WERI-Rb-1 (cell line): ENCODE measurements around the gene C1orf50.
A peak's percentile ranks its signal among the peaks of the same experiment; 100 is the strongest.
"Not testable (repeated sequence)": the region's sequence is repeated elsewhere in the genome, so short reads cannot be mapped to it uniquely, and the experiment has no call there.

ENCODE experiments used
- DNase-seq: peaks from one replicate; pipeline ENCODE4 v3.0.0-alpha.2; 2020
- H3K27ac ChIP-seq: fragments of 250-450 bp; sonication (Bioruptor Pico); 2 replicates; pipeline ENCODE4 v1.5.1; 2020; ENCODE audit warnings: mild to moderate bottlenecking, moderate library complexity
- H3K27me3 ChIP-seq: fragments of 250-450 bp; sonication (Bioruptor Pico); 2 replicates; pipeline ENCODE4 v1.5.1; 2021; ENCODE audit warnings: mild to moderate bottlenecking, low read depth, moderate library complexity; ENCODE audit not compliant: insufficient read depth, severe bottlenecking
- H3K36me3 ChIP-seq: fragments of 250-450 bp; sonication (Bioruptor Pico); 2 replicates; pipeline ENCODE4 v1.5.1; 2020; ENCODE audit warnings: mild to moderate bottlenecking, moderate library complexity
- H3K4me3 ChIP-seq: 2 replicates; pipeline ENCODE4 v1.5.1; 2011; ENCODE audit warnings: low read depth, mild to moderate bottlenecking, control low read depth, low read length
- H3K9me3 ChIP-seq: fragments of 250-450 bp; sonication (Bioruptor Pico); 2 replicates; pipeline ENCODE4 v1.5.1; 2021; ENCODE audit warnings: mild to moderate bottlenecking, moderate library complexity; ENCODE audit not compliant: severe bottlenecking
- TF ChIP-seq, protein P1 (sequence below): IDR thresholded peaks from 2 replicates; pipeline ENCODE4 v1.5.1; 2011; ENCODE audit warnings: low read depth, mild to moderate bottlenecking, control low read depth, inconsistent platforms, low read length

The C1orf50 gene

DNA sequence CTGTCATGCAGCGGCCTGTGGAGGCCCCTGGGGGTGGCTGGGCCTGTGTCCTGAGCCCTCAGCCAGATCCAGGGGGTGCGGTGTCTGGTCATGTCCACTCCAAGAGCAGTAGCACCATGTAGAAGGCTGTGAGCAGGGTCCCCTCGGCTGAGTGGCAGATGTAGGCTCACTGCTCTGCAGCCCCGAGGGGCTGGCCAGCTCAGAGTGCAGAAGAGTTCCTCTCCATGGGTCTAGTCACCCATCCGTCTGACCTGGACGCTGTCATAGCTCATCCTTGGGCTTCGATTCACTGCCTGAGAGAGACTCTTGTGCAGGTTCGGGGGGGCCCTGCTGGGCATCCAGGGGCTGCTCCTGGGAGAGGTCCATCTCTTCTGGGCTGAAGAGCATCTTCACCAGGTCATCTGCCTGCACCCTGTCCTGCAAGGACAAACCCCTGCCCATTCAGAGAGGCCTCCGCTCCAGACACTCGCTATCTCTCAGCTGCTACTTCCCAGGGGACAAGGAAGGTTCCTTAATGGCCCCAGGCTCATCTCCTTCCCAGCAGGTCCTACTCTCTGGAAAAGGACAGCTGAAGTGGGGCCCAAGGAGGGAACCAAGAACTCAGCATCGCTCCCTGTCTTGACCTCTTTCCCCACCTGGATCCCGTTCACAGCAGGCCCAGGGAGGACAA is 20.5 kb upstream of the C1orf50 start:
- H3K4me3 ChIP-seq, result no peak overlapping the region
- H3K36me3 ChIP-seq, result peaks cover 34% of the 10 kb centered on the region
- TF ChIP-seq, protein P1, sequence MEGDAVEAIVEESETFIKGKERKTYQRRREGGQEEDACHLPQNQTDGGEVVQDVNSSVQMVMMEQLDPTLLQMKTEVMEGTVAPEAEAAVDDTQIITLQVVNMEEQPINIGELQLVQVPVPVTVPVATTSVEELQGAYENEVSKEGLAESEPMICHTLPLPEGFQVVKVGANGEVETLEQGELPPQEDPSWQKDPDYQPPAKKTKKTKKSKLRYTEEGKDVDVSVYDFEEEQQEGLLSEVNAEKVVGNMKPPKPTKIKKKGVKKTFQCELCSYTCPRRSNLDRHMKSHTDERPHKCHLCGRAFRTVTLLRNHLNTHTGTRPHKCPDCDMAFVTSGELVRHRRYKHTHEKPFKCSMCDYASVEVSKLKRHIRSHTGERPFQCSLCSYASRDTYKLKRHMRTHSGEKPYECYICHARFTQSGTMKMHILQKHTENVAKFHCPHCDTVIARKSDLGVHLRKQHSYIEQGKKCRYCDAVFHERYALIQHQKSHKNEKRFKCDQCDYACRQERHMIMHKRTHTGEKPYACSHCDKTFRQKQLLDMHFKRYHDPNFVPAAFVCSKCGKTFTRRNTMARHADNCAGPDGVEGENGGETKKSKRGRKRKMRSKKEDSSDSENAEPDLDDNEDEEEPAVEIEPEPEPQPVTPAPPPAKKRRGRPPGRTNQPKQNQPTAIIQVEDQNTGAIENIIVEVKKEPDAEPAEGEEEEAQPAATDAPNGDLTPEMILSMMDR, result no peak

DNA sequence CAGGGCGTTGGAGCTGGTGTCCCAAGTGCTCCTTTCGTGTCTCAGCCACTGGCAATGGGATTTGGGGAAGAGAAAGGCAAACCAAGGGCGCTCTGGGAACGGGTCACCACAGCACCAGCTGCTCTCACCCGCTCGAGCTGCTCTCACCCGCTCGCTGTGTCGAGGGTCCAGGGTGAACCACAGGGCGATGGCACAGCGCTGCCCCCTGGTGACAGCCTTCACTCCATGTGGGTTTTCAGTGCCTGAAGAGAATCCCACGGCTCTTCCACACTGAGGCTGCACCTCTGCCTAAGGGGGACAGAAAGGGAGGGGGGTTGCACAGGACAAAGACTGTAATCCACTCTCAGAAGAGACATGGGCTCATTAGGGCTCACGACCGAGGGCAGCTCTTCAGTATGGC is 19.9 kb upstream of the C1orf50 start:
- Histone ChIP-seq H3K4me3 (no peak overlapping the region), H3K9me3 (no peaks in the 10 kb centered on the region), H3K27ac (0 out of 2 replicates have a peak overlapping the region, but pooled peaks have one; percentile 2), H3K27me3 (no peaks in the 10 kb centered on the region), H3K36me3 (peaks cover 40% of the 10 kb centered on the region)
- peak; percentile 85 for DNase-seq
- TF ChIP-seq, protein P1, result peak; percentile 96

More for the DNA sequence above, 20.5 kb upstream of the C1orf50 start:
- no peak for DNase-seq
- Histone ChIP-seq H3K9me3 (no peaks in the 10 kb centered on the region), H3K27ac (no peak overlapping the region; the same call in 1 of the 2 replicates), H3K27me3 (no peaks in the 10 kb centered on the region)

DNA sequence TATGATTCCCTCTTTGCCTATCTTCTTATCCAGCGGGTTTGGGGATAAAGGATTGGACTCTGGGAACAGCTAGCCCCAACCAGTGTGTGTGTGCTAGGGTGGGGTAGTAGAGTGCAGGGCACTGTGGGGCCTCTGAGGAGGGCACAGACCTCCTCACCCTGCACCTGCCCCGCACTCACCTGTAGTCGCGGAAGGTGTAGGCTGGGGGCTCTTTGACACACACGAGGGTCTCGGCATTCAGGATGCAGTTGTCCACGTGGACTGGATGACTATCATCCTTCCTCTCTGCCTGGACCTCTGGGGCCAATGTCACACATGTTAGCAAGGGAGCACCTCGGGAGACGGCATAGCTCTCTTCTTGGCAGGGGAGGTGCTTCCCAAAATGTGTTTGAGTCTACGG is 19.0 kb upstream of the C1orf50 start:
- Histone ChIP-seq H3K4me3 (no peak overlapping the region), H3K36me3 (peaks cover 49% of the 10 kb centered on the region), H3K9me3 (no peaks in the 10 kb centered on the region), H3K27me3 (no peaks in the 10 kb centered on the region), H3K27ac (no peak overlapping the region)
- TF ChIP-seq, protein P1, result no peak
- no peak for DNase-seq

DNA sequence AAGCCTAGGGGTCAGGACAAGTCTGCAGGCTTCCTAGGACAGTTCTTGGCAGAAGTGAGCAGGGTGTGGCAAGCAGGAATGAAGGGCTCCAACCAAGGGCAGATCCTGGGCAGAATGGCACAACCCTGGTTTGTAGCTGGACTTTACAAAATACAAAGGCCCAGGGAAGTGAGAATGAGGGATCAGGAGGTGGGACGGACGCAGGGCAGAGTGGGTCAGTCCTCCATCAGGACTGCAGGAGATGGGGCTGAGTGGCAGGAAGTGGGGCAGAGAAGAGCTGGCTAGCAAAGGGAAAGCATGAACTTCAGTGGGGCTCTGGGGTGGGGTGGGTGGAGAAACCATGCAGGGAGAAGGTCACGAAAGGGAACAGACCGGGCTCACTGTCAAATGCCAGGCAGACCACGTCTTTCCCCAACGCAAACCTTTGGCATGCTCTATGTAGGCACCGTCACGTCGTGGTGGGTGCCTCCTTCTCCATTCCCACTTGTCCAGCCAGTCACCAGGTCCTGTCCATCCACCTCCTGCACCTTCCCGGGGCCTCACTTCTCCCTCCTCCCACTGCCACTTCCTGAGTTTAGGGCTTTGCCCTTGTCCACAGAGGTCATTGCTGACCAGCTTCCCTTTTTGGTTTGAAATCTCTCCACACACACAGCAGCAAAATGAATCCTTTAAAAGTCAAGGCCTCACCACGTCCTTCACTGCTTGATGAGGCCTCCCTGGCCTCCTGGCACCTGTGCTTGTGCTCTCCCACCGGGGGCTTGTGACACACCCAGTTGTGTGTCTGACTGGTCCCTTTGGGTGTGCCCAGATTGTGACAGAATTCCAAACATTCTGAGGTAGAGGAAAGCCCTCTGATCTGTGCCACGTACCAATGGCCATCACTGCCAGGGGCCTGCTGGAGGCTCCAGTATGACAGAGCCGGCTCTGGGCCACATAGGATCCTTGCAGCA is 18.3 kb upstream of the C1orf50 start:
- Histone ChIP-seq H3K36me3 (peaks cover 56% of the 10 kb centered on the region), H3K27ac (no peak overlapping the region), H3K9me3 (no peaks in the 10 kb centered on the region), H3K4me3 (no peak overlapping the region), H3K27me3 (no peaks in the 10 kb centered on the region)
- no peak for DNase-seq
- TF ChIP-seq, protein P1, result no peak

DNA sequence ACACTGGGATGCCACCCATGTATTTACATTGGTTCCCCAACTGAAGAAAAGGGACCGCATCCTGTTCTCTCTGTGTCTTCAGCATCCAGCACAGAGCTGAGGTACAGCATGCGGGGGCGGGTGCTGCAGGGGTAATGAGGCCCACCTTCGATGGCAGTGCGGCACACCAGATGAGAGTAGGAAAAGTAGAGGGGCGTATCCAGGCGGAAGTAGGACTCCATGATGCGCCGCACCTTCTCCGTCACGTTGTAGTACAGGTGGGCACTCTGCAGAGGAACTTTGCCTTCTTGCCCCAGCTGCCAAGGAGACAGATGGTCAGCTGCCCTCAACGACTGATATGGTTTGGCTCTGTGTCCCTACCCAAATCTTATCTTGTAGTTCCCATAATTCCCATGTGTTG is 17.0 kb upstream of the C1orf50 start:
- H3K27me3 ChIP-seq, result no peaks in the 10 kb centered on the region
- no peak overlapping the region for H3K4me3 ChIP-seq
- TF ChIP-seq, protein P1, result no peak
- no peaks in the 10 kb centered on the region for H3K9me3 ChIP-seq
- no peak for DNase-seq
- peaks cover 68% of the 10 kb centered on the region for H3K36me3 ChIP-seq
- H3K27ac ChIP-seq, result no peak overlapping the region

DNA sequence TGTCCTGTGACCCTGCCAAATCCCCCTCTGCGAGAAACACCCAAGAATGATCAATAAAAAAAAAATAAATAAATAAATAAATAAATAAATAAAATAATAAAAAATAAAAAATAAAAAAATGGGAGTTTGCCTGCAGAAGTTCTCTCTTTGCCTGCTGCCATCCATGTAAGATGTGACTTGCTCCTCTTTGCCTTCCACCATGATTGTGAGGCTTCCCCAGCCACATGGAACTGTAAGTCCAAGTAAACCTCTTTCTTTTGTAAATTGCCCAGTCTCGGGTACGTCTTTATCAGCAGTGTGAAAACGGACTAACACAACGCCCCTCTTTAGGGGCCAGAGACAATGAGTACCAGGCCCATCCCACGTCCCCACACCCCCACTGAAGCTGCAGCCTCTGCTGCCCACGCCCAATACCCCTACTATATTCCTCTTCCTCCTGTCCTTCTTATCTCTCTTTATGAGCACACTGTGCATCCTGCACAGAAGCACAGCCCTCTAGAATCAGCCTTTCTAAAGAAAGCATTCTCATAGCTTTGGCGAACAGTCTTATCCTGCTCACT is 15.5 kb upstream of the C1orf50 start:
- DNase-seq, result not testable (repeated sequence)

More for the DNA sequence above, 15.5 kb upstream of the C1orf50 start:
- Histone ChIP-seq H3K36me3 (peaks cover 72% of the 10 kb centered on the region), H3K27ac (peak overlapping the region; percentile 61)
- not testable (repeated sequence) for H3K9me3 ChIP-seq, H3K4me3 ChIP-seq, H3K27me3 ChIP-seq
